ENCODE data around the gene KCNQ4. TPM values are rescaled to one million over a fixed set of nuclear protein-coding genes. Genes with fewer than 3 reads are reported as not detected.
A peak's percentile ranks its signal among the peaks of the same experiment; 100 is the strongest.

The KCNQ4 gene
- total RNA-seq (1 to 10 TPM in 1 of 2 donors, under 1 TPM in 1; 0.92 to 1.2 TPM), polyA plus RNA-seq (ENCODE audit: insufficient read length in 6 of 6) (1 to 10 TPM; 1.0 to 1.7 (median 1.5) TPM)
- long read RNA-seq, donor 1 = 0 reads
- long read RNA-seq, donor 2 = 0 reads
- long read RNA-seq, donor 3 = 0 reads
- long read RNA-seq, donor 4 = 0 reads
- long read RNA-seq, donor 5, full-length matches to known transcripts = 1 of 1 reads
- long read RNA-seq, donor 5, partial matches to known transcripts = 0 of 1 reads
- long read RNA-seq, donor 5, other reads (novel, unspliced or antisense) = 0 of 1 reads
- long read RNA-seq, donor 6 = 0 reads
- long read RNA-seq, donor 7 = 0 reads
- long read RNA-seq, donor 8 = 0 reads
- long read RNA-seq, donor 9 = 0 reads
- long read RNA-seq, donor 10 = 0 reads
- long read RNA-seq, donor 11, full-length matches to known transcripts = 1 of 1 reads
- long read RNA-seq, donor 11, partial matches to known transcripts = 0 of 1 reads
- long read RNA-seq, donor 11, other reads (novel, unspliced or antisense) = 0 of 1 reads
- long read RNA-seq, donor 12 = 0 reads

GRCh38 chr1:40783001-40783905 lies at the start of gene KCNQ4:
Gene KCNQ4, plus strand, starts transcription at chr1:40783787. Its CDS starts 307 bp downstream, at chr1:40784094.
- DNase-seq (peak in 3 of 4 donors; percentile 44 to 87 (median 54)), ATAC-seq (peak; percentile 84)
- H3K9me3 ChIP-seq = no peaks in the 10 kb centered on the region
- H3K27me3 ChIP-seq = peaks cover 0 to 40% of the 10 kb centered on the region in 2 donors
- intact Hi-C loops (cut with DNase I) = no loop called here
- TF ChIP-seq CTCF (IDR thresholded peaks at IDR 0.05) = no peak
- no peak within 1 kb of the TSS for H3K27ac ChIP-seq
- H3K4me1 ChIP-seq = peaks cover 7 to 12% of the 10 kb centered on the region in 2 donors
- H3K4me3 ChIP-seq = peak within 1 kb of the TSS; percentile 36 to 37
- H3K36me3 ChIP-seq = no peaks in the 10 kb centered on the region

GRCh38 chr1:40734882-40735628 lies 48.5 kb upstream of the KCNQ4 start:
- DNase-seq (no peak), ATAC-seq (no peak)
- H3K27ac ChIP-seq = no peak overlapping the region
- no peaks in the 10 kb centered on the region for H3K9me3 ChIP-seq
- no peak for TF ChIP-seq CTCF (IDR thresholded peaks at IDR 0.05)
- H3K4me1 ChIP-seq = peaks cover 0 to 25% of the 10 kb centered on the region in 2 donors
- intact Hi-C loops (cut with DNase I) = no loop called here
- no peaks in the 10 kb centered on the region for H3K27me3 ChIP-seq
- no peak overlapping the region for H3K4me3 ChIP-seq
- peaks cover 0 to 18% of the 10 kb centered on the region in 2 donors for H3K36me3 ChIP-seq

- Histone ChIP-seq H3K27ac (no peak overlapping the region), H3K4me1 (peaks cover 0 to 25% of the 10 kb centered on the region in 2 donors), H3K27me3 (no peaks in the 10 kb centered on the region), H3K36me3 (peaks cover 0 to 28% of the 10 kb centered on the region in 2 donors), H3K4me3 (no peak overlapping the region), H3K9me3 (no peaks in the 10 kb centered on the region)
- DNase-seq = no peak
- no peak for TF ChIP-seq CTCF (IDR thresholded peaks at IDR 0.05)
- ATAC-seq = no peak
- intact Hi-C loops (cut with DNase I) = no loop called here
These were observed 47.5 kb upstream of the KCNQ4 start for GRCh38 chr1:40736085-40736531.

- Histone ChIP-seq H3K4me1 (peaks cover 7 to 9% of the 10 kb centered on the region in 2 donors), H3K9me3 (no peaks in the 10 kb centered on the region), H3K27me3 (no peaks in the 10 kb centered on the region), H3K36me3 (peaks cover 0 to 41% of the 10 kb centered on the region in 2 donors), H3K4me3 (no peak overlapping the region), H3K27ac (no peak overlapping the region)
- intact Hi-C loops (cut with DNase I) = no loop called here
- no peak for TF ChIP-seq CTCF (IDR thresholded peaks at IDR 0.05)
- DNase-seq (no peak), ATAC-seq (no peak)
These were observed 44.8 kb upstream of the KCNQ4 start for GRCh38 chr1:40738831-40739230.
